GM12878 (cell line): Measurements from ENCODE around the gene ASCC1. TPM values are rescaled to one million over a fixed set of nuclear protein-coding genes. Genes with fewer than 3 reads are reported as not detected.

Experiments
- ATAC-seq: fragments of 200-7000 bp; cut with Tn5 transposase; 3 replicates; pipeline ENCODE4 v1.9.1; 2020; ENCODE audit warnings: mild to moderate bottlenecking, moderate library complexity
- BruUV-seq: library from RNA; stranded (reverse); fragments of 400-500 nt; replicated peaks from 2 replicates; lab custom pipeline; 2021; lab: Mats Ljungman, UMichigan
- CTCF ChIA-PET: fragments of 300-600 bp; sonication (Branson Sonifier 250); formaldehyde crosslinking; extraction: SDS; loops from one replicate; lab custom pipeline; 2021; ENCODE audit warnings: inconsistent platforms; lab: Yijun Ruan, JAX
- POLR2A ChIA-PET: fragments of 350-600 bp; formaldehyde crosslinking; extraction: SDS; loops from one replicate; lab custom pipeline; 2021; ENCODE audit warnings: inconsistent platforms; lab: Charles Lee
- RAD21 ChIA-PET: fragments of 300-600 bp; sonication (Branson Sonifier 250); formaldehyde crosslinking; loops from one replicate; lab custom pipeline; 2023; ENCODE audit warnings: antibody characterized with exemption; ENCODE audit not compliant: unreplicated experiment; lab: Charles Lee
- SMC1A ChIA-PET: fragments of 300-600 bp; sonication (Branson Sonifier 250); formaldehyde crosslinking; loops from one replicate; lab custom pipeline; 2023; ENCODE audit not compliant: unreplicated experiment, uncharacterized antibody; lab: Charles Lee
- DNase-seq: peaks from one replicate; pipeline ENCODE4 v3.0.0-alpha.2; 2011; ENCODE audit warnings: low read depth, low spot score
- FAIRE-seq: peaks from 3 replicates; lab custom pipeline; 2011; peaks lifted over from hg19 to GRCh38; lab: Jason Lieb, UNC
- H2AFZ ChIP-seq: 2 replicates; pipeline ENCODE4 v1.6.0; 2011; ENCODE audit warnings: low read depth, low read length, control low read depth; ENCODE audit not compliant: control insufficient read depth
- H3K27ac ChIP-seq: 2 replicates; pipeline ENCODE4 v1.5.1; 2011; ENCODE audit warnings: control low read depth; ENCODE audit not compliant: control insufficient read depth, insufficient read depth
- H3K27me3 ChIP-seq, 2 experiments: replicated peaks in 1 of 2; 2 replicates each; pipeline versions ENCODE4 v1.6.0 to v1.6.1; 2011; ENCODE audit warnings: low read length in 1 of 2; ENCODE audit not compliant: control insufficient read depth in 2 of 2, insufficient read depth in 2 of 2
- H3K36me3 ChIP-seq, 2 experiments: 2 replicates each; pipeline ENCODE4 v1.5.1; 2011; ENCODE audit warnings: low read length in 1 of 2; ENCODE audit not compliant: control insufficient read depth in 2 of 2, insufficient read depth in 2 of 2
- H3K4me1 ChIP-seq: 2 replicates; pipeline ENCODE4 v1.6.1; 2011; ENCODE audit warnings: mild to moderate bottlenecking, low read length, moderate library complexity, mixed read lengths; ENCODE audit not compliant: control insufficient read depth, insufficient read depth
- H3K4me2 ChIP-seq: 2 replicates; pipeline ENCODE4 v1.6.0; 2011; ENCODE audit warnings: control low read depth; ENCODE audit not compliant: control insufficient read depth, insufficient read depth
- H3K4me3 ChIP-seq: fragments of 200-600 bp; sonication (generic); 2 replicates; pipeline ENCODE4 v1.5.1; 2016
- H3K79me2 ChIP-seq: 2 replicates; pipeline ENCODE4 v1.6.0; 2011; ENCODE audit warnings: low read length; ENCODE audit not compliant: control insufficient read depth, insufficient read depth
- H3K9ac ChIP-seq: 2 replicates; pipeline ENCODE4 v1.8.0; 2011; ENCODE audit warnings: low read length, control low read depth, mixed read lengths; ENCODE audit not compliant: control insufficient read depth, insufficient read depth
- H3K9me3 ChIP-seq: replicated peaks from 3 replicates; pipeline ENCODE4 v1.5.1; 2011; ENCODE audit warnings: mild to moderate bottlenecking, low read length; ENCODE audit not compliant: control insufficient read depth, insufficient read depth
- H4K20me1 ChIP-seq: 2 replicates; pipeline ENCODE4 v1.6.0; 2011; ENCODE audit not compliant: control insufficient read depth, insufficient read depth
- CTCF ChIP-seq, 3 experiments: IDR thresholded peaks in 2 of 3; conservative IDR thresholded peaks in 1 of 3; 2 replicates each; pipeline ENCODE4 v1.5.1; 2011; ENCODE audit warnings: low read depth in 3 of 3, low read length in 3 of 3, mild to moderate bottlenecking in 3 of 3, control low read depth in 2 of 3, moderate library complexity in 2 of 3, inconsistent platforms in 1 of 3, mixed read lengths in 1 of 3; ENCODE audit not compliant: control insufficient read depth in 2 of 3, insufficient read depth in 1 of 3; ENCODE audit errors: extremely low read depth in 1 of 3
- JUNB ChIP-seq: IDR thresholded peaks from 2 replicates; pipeline ENCODE4 v1.6.1; 2016; ENCODE audit warnings: antibody characterized with exemption, mild to moderate bottlenecking
- JUND ChIP-seq: IDR thresholded peaks from 2 replicates; pipeline ENCODE4 v1.6.1; 2012; ENCODE audit warnings: low read depth, mild to moderate bottlenecking, low read length, improper control_type of control experiment, moderate library complexity
- LARP7 ChIP-seq: fragments of 450-650 bp; IDR thresholded peaks from 2 replicates; pipeline ENCODE4 v1.6.1; 2017; ENCODE audit warnings: mild to moderate bottlenecking
- PBX3 ChIP-seq: IDR thresholded peaks from 2 replicates; pipeline ENCODE4 v1.6.1; 2011; ENCODE audit warnings: mild to moderate bottlenecking, low read depth, low read length, moderate library complexity; ENCODE audit not compliant: insufficient replicate concordance
- RBBP5 ChIP-seq: fragments of 200-600 bp; sonication (generic); conservative IDR thresholded peaks from 2 replicates; pipeline ENCODE4 v1.6.1; 2016
- ZBTB4 ChIP-seq: fragments of 450-650 bp; formaldehyde crosslinking; IDR thresholded peaks from 2 replicates; pipeline ENCODE4 v1.4.0; 2022; ENCODE audit warnings: mild to moderate bottlenecking, moderate library complexity
- ZSCAN29 ChIP-seq: fragments of 450-650 bp; IDR thresholded peaks from 2 replicates; pipeline ENCODE4 v1.6.1; 2017; ENCODE audit warnings: mild to moderate bottlenecking, moderate library complexity
- WGBS: methylation state at CpG from one replicate; pipeline ENCODE4 v1.1.6; 2016; ENCODE audit warnings: low lambda C conversion rate; ENCODE audit not compliant: insufficient replicate concordance, insufficient coverage; ENCODE audit errors: missing lambda C conversion rate; 5-methylcytosine and 5-hydroxymethylcytosine counted together
- in situ Hi-C: fragments of 300-500 bp; cut with MboI; formaldehyde crosslinking; loops from 9 replicates; pipeline ENCODE4 v1.14.3; 2018; ENCODE audit warnings: mixed read lengths
- intact Hi-C: fragments of 100-400 bp; cut with micrococcal nuclease; formaldehyde crosslinking; loops from one replicate; pipeline ENCODE4 v1.14.2; 2022; ENCODE audit not compliant: unreplicated experiment
- polyA plus RNA-seq, 11 experiments: library from polyadenylated mRNA; depleted of rRNA in 4 of 11; unstranded in 6 of 11; stranded (reverse) in 5 of 11; fragments of >200 nt; fragmentation: Nextera tagmentation in 4 of 11; fragmentation: Illumina TruSeq in 1 of 11; extraction: Ambion mirVana in 4 of 11; extraction: Trizol in 1 of 11; gene quantifications; 1 replicate in 1 of 11; 2 replicates in 10 of 11; pipeline versions ENCODE4 v1.2.1 to v1.2.3, GENCODE V29; 2011 to 2016; ENCODE audit warnings: inconsistent platforms in 2 of 11, missing spikeins in 2 of 11, low read depth in 1 of 11
- total RNA-seq, 4 experiments: library from RNA; depleted of rRNA in 3 of 4; stranded (reverse); fragments of >200 nt in 3 of 4; fragmentation: Illumina TruSeq in 1 of 4; extraction: Trizol in 1 of 4; gene quantifications; 2 replicates each; pipeline versions ENCODE4 v1.2.1 to v1.2.3, GENCODE V29; 2013 to 2021

Gene ASCC1
- total and polyA plus RNA-seq, 10 of the 15 experiments (the other 5 are each of a cell fraction or from before 2014, with no cell fraction given) = 23.3 to 80.6 (median 42.8) TPM

- TF ChIP-seq ZBTB4 (no peak), JUND (no peak), ZSCAN29 (no peak), LARP7 (no peak), RBBP5 (no peak)
- TF ChIP-seq, all 136 proteins: peak for 0
Observed at GRCh38 chr10:72244573-72245038, 28.5 kb upstream of the ASCC1 start (continued).

- no peak overlapping the region for H2AFZ ChIP-seq
- intact Hi-C loops = no loop called here
- POLR2A ChIA-PET = interaction anchor here (0.6 to 8.0 kb wide), 6 partner anchors 10 to 28 kb away, joined by 3 to 113 read pairs (median 4); no protein-coding TSS in a partner anchor
- H3K4me2 ChIP-seq = no peak overlapping the region
- H3K27ac ChIP-seq = peak overlapping the region; percentile 26
- in situ Hi-C loops = no loop called here
- no peak overlapping the region for H3K4me3 ChIP-seq
- H3K9ac ChIP-seq = no peak overlapping the region
- 76% methylated on average over 11 of the region's 11 CpGs for WGBS
- no peaks in the 10 kb centered on the region for H3K9me3 ChIP-seq
- RAD21 ChIA-PET = interaction anchor here (0.8 to 10.5 kb wide), 5 partner anchors 15 to 93 kb away, joined by 3 to 185 read pairs (median 5); no protein-coding TSS in a partner anchor
- CTCF ChIA-PET = interaction anchor here (0.7 to 1.5 kb wide), 3 partner anchors 17 to 93 kb away, joined by 3 to 5 read pairs (median 5); no protein-coding TSS in a partner anchor
- SMC1A ChIA-PET = interaction anchor here (1.1 to 6.1 kb wide), 7 partner anchors 9 to 173 kb away, joined by 3 to 115 read pairs (median 3); no protein-coding TSS in a partner anchor
- no peaks in the 10 kb centered on the region for H3K36me3 ChIP-seq
- FAIRE-seq (no peak), ATAC-seq (no peak), DNase-seq (no peak)
- no peaks in the 10 kb centered on the region for H4K20me1 ChIP-seq
- no TSS peak for BruUV-seq
- H3K27me3 ChIP-seq = no peaks in the 10 kb centered on the region
- peaks cover 60% of the 10 kb centered on the region for H3K4me1 ChIP-seq
- no peak for TF ChIP-seq LARP7
- TF ChIP-seq CTCF (IDR thresholded peaks at IDR 0.05 in 2 of 3, conservative IDR thresholded peaks at IDR 0.05 in 1 of 3; ENCODE audit: control insufficient read depth in 2 of 3, extremely low read depth in 1 of 3, insufficient read depth in 1 of 3, low read depth in 3 of 3, low read length in 3 of 3) = 0 out of 6 replicates have a peak, but pooled peaks have one; percentile 10 to 19 (median 18)
- no peak for TF ChIP-seq PBX3
- TF ChIP-seq JUNB = no peak
- H3K79me2 ChIP-seq = no peaks in the 10 kb centered on the region
Observed at GRCh38 chr10:72243822-72244437, 27.9 kb upstream of the ASCC1 start.
